ENCODE measurements around the gene PARP11. TPM values are rescaled to one million over a fixed set of nuclear protein-coding genes. Genes with fewer than 3 reads are reported as not detected.

The PARP11 gene
- total and polyA plus RNA-seq, 2 of the 8 experiments (the other 6 are each of a cell fraction or from before 2014, with no cell fraction given) = 4.2 to 13.3 TPM

GRCh38 chr12:3768911-3769447, 104.2 kb downstream of the PARP11 start:
- H3K18ac ChIP-seq (ENCODE audit: extremely low read depth, low read length) = no peak overlapping the region
- no peak overlapping the region for H2BK5ac ChIP-seq (ENCODE audit: low read depth, low read length)
- WGBS, 2 experiments (ENCODE audit: extremely low coverage in 1 of 2, insufficient coverage in 1 of 2, insufficient read length in 1 of 2, insufficient replicate concordance in 2 of 2, low coverage in 1 of 2, low lambda C conversion rate in 2 of 2, missing lambda C conversion rate in 1 of 2) = 96% methylated on average over 3 of the region's 3 CpGs; no CpG with 5 or more reads in 1 of the 2 experiments
- ChIA-PET CTCF (ENCODE audit: partially characterized antibody) (interaction anchor here (0.6 to 1.6 kb wide), 4 partner anchors 62 to 461 kb away, joined by 3 to 4 read pairs (median 3); no protein-coding TSS in a partner anchor), POLR2A (ENCODE audit: partially characterized antibody) (no interaction called here)
- DNase-seq (ENCODE audit: low read depth in 1 of 2, low spot score in 2 of 2) (no peak), FAIRE-seq (no peak)
- no peak overlapping the region for H3K14ac ChIP-seq (ENCODE audit: insufficient read length)
- no peak overlapping the region for H2BK12ac ChIP-seq (ENCODE audit: low read depth, low read length)
- H3K4me1 ChIP-seq (replicated peaks in 1 of 4; ENCODE audit: control insufficient read depth in 3 of 4, insufficient read depth in 4 of 4, low read length in 3 of 4) = no peaks in the 10 kb centered on the region
- no peaks in the 10 kb centered on the region for H3K36me3 ChIP-seq (ENCODE audit: control insufficient read depth in 2 of 4, insufficient read depth in 4 of 4, low read length in 3 of 4)
- no peak overlapping the region for H2BK20ac ChIP-seq (ENCODE audit: low read length)
- H3K9ac ChIP-seq (replicated peaks in 1 of 4; ENCODE audit: extremely low read depth in 1 of 4, low read depth in 3 of 4, low read length in 3 of 4) = no peak overlapping the region
- no peak overlapping the region for H4K5ac ChIP-seq (ENCODE audit: insufficient read length, low read depth, low read length)
- no peak overlapping the region for H4K8ac ChIP-seq (ENCODE audit: extremely low read depth, insufficient read depth, low read length)
- H3K4me2 ChIP-seq (ENCODE audit: insufficient read depth in 1 of 2, low read depth in 2 of 2, low read length in 2 of 2) = no peak overlapping the region
- H3K9me3 ChIP-seq (ENCODE audit: insufficient read depth in 2 of 2, low read depth in 1 of 2, low read length in 1 of 2) = no peaks in the 10 kb centered on the region
- H3K27me3 ChIP-seq (replicated peaks in 1 of 4; ENCODE audit: control insufficient read depth in 3 of 4, extremely low read depth in 1 of 4, insufficient read depth in 3 of 4, low read length in 3 of 4) = no peaks in the 10 kb centered on the region
- H3K79me2 ChIP-seq (ENCODE audit: control insufficient read depth in 1 of 2, insufficient read depth in 2 of 2, low read length in 2 of 2) = no peaks in the 10 kb centered on the region
- no peak overlapping the region for H2AK5ac ChIP-seq (ENCODE audit: low read depth, low read length)
- H2AFZ ChIP-seq (ENCODE audit: low read length) = no peak overlapping the region
- no peak overlapping the region for H3K4ac ChIP-seq (replicated peaks; ENCODE audit: insufficient read length, low read depth, low read length)
- H3K23me2 ChIP-seq (ENCODE audit: low read depth, low read length) = peaks cover 5% of the 10 kb centered on the region; the same call in 1 of the 2 replicates
- no peak overlapping the region for H4K91ac ChIP-seq (replicated peaks; ENCODE audit: insufficient read length, low read length)
- H3K56ac ChIP-seq (replicated peaks; ENCODE audit: insufficient read length, low read depth, low read length) = no peak overlapping the region
- no peak overlapping the region for H2BK15ac ChIP-seq (ENCODE audit: low read length)
- H3K27ac ChIP-seq (ENCODE audit: low read depth, low read length) = no peak overlapping the region
- no peak overlapping the region for H2BK120ac ChIP-seq (replicated peaks; ENCODE audit: low read depth, low read length)
- no peak overlapping the region for H3K23ac ChIP-seq (ENCODE audit: insufficient read length)
- no peaks in the 10 kb centered on the region for H3K79me1 ChIP-seq (ENCODE audit: low read depth, low read length)
- H4K20me1 ChIP-seq (replicated peaks in 1 of 2; ENCODE audit: control insufficient read depth in 1 of 2, insufficient read depth in 2 of 2, low read length in 2 of 2) = no peaks in the 10 kb centered on the region
- no peak overlapping the region for H3K4me3 ChIP-seq (ENCODE audit: extremely low read depth in 1 of 4, insufficient read depth in 2 of 4, low read depth in 3 of 4, low read length in 4 of 4)
- TF ChIP-seq CREB1 (IDR thresholded peaks at IDR 0.05) (no peak), HDAC6 (IDR thresholded peaks at IDR 0.05; ENCODE audit: low read depth, low read length) (no peak), E2F6 (IDR thresholded peaks at IDR 0.05) (no peak), RAD21 (IDR thresholded peaks at IDR 0.05 in 1 of 2, conservative IDR thresholded peaks at IDR 0.05 in 1 of 2; ENCODE audit: low read depth in 2 of 2, low read length in 2 of 2) (no peak), RBBP5 (IDR thresholded peaks at IDR 0.05; ENCODE audit: borderline replicate concordance, low read depth, low read length) (no peak), POU5F1 (IDR thresholded peaks at IDR 0.05; ENCODE audit: low read depth, low read length) (no peak), YY1 (IDR thresholded peaks at IDR 0.05; ENCODE audit: low read depth, low read length) (no peak), USF2 (IDR thresholded peaks at IDR 0.05; ENCODE audit: low read length) (no peak), NANOG (IDR thresholded peaks at IDR 0.05; ENCODE audit: insufficient read depth, low read depth, low read length, poor library complexity, severe bottlenecking) (no peak), ATF3 (IDR thresholded peaks at IDR 0.05; ENCODE audit: insufficient read depth, low read depth, low read length) (no peak), RXRA (IDR thresholded peaks at IDR 0.05; ENCODE audit: insufficient read depth, low read depth, low read length) (no peak)
